Stimulated activated memory B cell treated with anti-CD40 and anti-IgM and Interleukin-4, amounts not matched to agents 10 μg/mL and 1 μg/mL and 100 μg/mL, for 72 hours (primary cell): Measurements from ENCODE around the gene OR5F1.

Experiments used
- ATAC-seq: fragments of 150-1000 bp; cut with Tn5 transposase; 2 replicates; pipeline ENCODE4 v1.10.0; 2021
- H3K27ac Mint-ChIP-seq: one replicate; pipeline ENCODE4 v1.8.0; 2022; ENCODE audit warnings: mild to moderate bottlenecking, mixed read lengths
- H3K27me3 Mint-ChIP-seq: one replicate; pipeline ENCODE4 v1.8.0; 2022; ENCODE audit warnings: mixed read lengths
- H3K36me3 Mint-ChIP-seq: one replicate; pipeline ENCODE4 v1.8.0; 2022; ENCODE audit warnings: mixed read lengths
- H3K4me1 Mint-ChIP-seq: one replicate; pipeline ENCODE4 v1.8.0; 2022; ENCODE audit warnings: mixed read lengths
- H3K4me3 Mint-ChIP-seq: one replicate; pipeline ENCODE4 v1.8.0; 2022; ENCODE audit warnings: mild to moderate bottlenecking, moderate library complexity, mixed read lengths
- H3K9me3 Mint-ChIP-seq: one replicate; pipeline ENCODE4 v1.8.0; 2022; ENCODE audit warnings: mixed read lengths

The OR5F1 gene

DNA sequence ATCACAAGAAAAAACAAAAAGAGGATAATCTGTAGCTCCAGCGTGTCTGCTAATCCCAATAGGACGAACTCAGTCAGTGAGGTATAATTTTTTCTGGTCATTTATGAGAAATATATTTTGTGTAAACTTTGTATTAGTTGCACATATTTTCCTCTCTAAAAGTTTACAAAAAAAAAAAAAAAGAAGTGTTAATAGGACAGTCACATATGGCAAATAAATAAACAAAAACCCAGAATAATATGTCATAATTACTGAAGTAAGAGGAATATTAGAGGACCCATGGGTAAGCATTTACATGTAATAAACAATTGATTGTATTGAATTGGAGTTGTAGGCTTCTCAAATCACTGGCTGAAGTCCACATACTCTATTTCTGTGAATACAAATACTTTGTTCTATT is at the start of gene OR5F1:
Gene OR5F1, minus strand, starts transcription at position 101 of the 400 bp plus-strand sequence. Its CDS starts 0 bp downstream, at position 101.
- ATAC-seq: no peak
- H3K27ac Mint-ChIP-seq: no peak within 1 kb of the TSS
- H3K4me1 Mint-ChIP-seq: no peaks in the 10 kb centered on the region
- H3K27me3 Mint-ChIP-seq: no peaks in the 10 kb centered on the region
- H3K9me3 Mint-ChIP-seq: peaks cover 8% of the 10 kb centered on the region
- no peak within 1 kb of the TSS for H3K4me3 Mint-ChIP-seq
- H3K36me3 Mint-ChIP-seq: no peaks in the 10 kb centered on the region

DNA sequence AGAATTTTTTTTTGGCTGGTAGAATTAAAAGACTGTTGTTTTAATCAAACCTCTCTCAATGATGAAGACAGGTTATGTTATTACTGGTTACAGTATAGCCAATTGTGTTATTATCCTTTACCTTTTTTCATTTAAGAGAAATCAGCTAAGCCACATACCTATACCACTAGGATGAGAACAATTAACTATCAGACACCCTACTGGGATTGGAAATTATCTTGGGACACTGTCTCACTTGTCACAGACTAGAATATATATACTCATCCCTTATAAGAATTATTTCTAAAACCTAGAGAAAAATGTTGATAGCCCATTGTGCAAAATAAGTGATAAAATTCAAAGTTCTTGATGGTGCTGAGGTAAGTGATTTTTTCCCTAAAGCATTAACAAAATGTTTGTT is 32.9 kb upstream of the OR5F1 start, which contains the start of gene OR5AS1:
Gene OR5AS1, plus strand, starts transcription at position 301 of the 400 bp plus-strand sequence. CDS start 2,765 bp downstream, outside the sequence.
- Mint-ChIP-seq H3K9me3 (peaks cover 5% of the 10 kb centered on the region), H3K36me3 (no peaks in the 10 kb centered on the region), H3K27me3 (no peaks in the 10 kb centered on the region), H3K4me3 (no peak within 1 kb of the TSS), H3K27ac (no peak within 1 kb of the TSS), H3K4me1 (no peaks in the 10 kb centered on the region)
- ATAC-seq: no peak

DNA sequence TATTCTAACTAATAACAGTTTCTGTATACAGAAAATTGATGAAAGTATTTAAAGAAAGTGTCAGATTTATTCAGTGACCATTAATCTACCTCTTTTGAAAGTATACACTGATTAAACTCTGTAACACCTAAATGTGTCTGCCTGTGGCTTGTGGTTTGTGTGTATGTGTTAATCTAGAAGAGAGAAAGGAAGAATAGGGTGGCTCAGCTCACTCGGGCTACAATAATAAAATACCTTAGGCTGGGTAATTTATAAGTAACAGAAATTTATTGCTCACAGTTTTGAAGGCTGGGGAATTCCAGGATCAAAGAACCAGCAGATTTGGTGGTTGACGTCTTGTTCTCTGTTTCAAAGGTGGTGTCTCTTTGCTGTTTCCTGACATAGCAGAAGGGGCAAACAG is 19.4 kb upstream of the OR5F1 start:
- Mint-ChIP-seq H3K27me3 (no peaks in the 10 kb centered on the region), H3K4me1 (no peaks in the 10 kb centered on the region), H3K4me3 (no peak overlapping the region), H3K9me3 (peaks cover 17% of the 10 kb centered on the region), H3K36me3 (no peaks in the 10 kb centered on the region), H3K27ac (no peak overlapping the region)
- ATAC-seq: no peak

DNA sequence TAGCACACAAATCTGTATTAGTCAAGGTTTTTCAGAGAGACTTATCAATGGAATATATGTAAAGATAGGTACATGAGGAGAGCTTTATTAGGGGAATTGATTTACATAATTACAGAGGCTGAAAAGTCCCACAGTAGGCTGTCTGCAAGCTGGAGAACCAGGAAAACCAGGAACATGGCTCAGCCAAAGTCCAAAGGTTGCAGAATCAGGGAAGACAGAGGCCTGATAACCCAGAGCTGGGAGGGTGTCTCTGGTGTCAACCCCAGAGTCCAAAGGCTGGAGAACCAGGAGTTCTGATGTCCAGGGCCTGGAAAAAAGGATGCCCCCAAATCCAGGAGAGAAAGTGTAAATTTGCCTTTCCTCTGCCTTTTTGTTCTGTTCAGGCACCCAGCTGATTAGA is 16.3 kb upstream of the OR5F1 start:
- Mint-ChIP-seq H3K27ac (no peak overlapping the region), H3K27me3 (no peaks in the 10 kb centered on the region), H3K9me3 (peaks cover 11% of the 10 kb centered on the region), H3K4me3 (no peak overlapping the region), H3K36me3 (no peaks in the 10 kb centered on the region), H3K4me1 (no peaks in the 10 kb centered on the region)
- no peak for ATAC-seq

DNA sequence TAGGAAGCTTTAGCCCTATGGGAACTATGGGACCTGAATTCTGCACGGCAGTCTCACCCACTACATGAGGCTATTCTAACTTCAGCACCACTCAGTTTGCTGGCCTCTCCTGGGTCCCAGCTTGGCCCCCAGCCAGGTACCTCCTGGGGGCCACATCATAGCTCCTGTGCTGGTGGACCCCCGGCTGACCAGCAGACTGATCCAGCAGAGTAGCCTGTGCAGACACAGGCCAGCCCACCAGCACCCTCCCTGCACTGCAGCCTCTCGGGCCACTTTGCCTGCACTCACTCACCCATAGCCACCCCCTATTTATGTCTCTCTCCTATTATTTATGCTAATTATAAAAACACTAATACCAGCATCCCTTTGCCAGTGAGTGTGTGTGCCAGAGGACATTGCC is 23.5 kb downstream of the OR5F1 start:
- ATAC-seq: no peak
- H3K4me3 Mint-ChIP-seq: no peak overlapping the region
- no peaks in the 10 kb centered on the region for H3K36me3 Mint-ChIP-seq
- H3K4me1 Mint-ChIP-seq: no peaks in the 10 kb centered on the region
- peaks cover 19% of the 10 kb centered on the region for H3K9me3 Mint-ChIP-seq
- H3K27me3 Mint-ChIP-seq: no peaks in the 10 kb centered on the region
- H3K27ac Mint-ChIP-seq: no peak overlapping the region

DNA sequence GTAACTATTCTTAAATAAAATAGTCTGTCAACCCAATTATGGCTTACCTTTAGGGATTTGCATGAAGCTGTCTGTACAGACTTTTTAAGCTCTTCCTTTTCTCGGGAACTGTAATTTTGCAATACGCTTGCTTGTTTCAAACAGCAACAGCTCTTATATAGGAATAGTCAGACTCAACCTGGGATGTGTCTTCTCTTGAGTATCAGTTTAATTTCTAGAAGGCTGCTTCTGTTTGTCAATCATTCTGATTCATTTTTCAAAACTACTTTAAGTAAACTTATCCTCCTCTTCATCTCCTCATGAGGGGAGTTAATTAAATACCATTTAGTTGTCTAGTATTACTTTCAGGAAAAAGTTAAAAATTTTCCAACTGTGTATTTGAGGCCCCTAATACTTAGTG is 24.6 kb downstream of the OR5F1 start, which contains the start of gene OR10AG1:
Gene OR10AG1, minus strand, starts transcription at position 101 of the 400 bp plus-strand sequence. Its CDS starts 38 bp downstream, at position 63.
- Mint-ChIP-seq H3K27me3 (no peaks in the 10 kb centered on the region), H3K27ac (no peak within 1 kb of the TSS), H3K36me3 (no peaks in the 10 kb centered on the region), H3K4me1 (no peaks in the 10 kb centered on the region), H3K9me3 (peaks cover 19% of the 10 kb centered on the region), H3K4me3 (no peak within 1 kb of the TSS)
- no peak for ATAC-seq

DNA sequence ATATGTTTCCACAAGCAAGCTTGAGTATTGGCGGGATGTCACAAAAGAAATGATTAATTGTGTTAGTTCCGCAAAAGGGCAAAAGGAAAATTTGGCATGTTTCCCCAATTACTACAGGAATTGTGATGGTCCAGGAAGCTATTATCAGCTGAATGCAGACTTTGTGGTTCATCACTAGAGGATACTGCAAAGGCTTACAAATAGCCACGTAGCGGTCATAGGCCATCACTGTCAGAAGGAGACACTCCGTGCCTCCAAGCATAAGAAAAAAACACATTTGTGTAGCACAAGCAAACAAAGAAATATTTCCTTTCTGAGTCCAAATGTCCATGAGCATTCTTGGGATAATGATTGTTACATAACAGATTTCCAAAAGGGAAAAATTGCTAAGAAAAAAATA is 26.5 kb downstream of the OR5F1 start:
- Mint-ChIP-seq H3K27me3 (no peaks in the 10 kb centered on the region), H3K9me3 (peaks cover 19% of the 10 kb centered on the region), H3K36me3 (no peaks in the 10 kb centered on the region), H3K27ac (no peak overlapping the region), H3K4me1 (no peaks in the 10 kb centered on the region), H3K4me3 (no peak overlapping the region)
- ATAC-seq: no peak

DNA sequence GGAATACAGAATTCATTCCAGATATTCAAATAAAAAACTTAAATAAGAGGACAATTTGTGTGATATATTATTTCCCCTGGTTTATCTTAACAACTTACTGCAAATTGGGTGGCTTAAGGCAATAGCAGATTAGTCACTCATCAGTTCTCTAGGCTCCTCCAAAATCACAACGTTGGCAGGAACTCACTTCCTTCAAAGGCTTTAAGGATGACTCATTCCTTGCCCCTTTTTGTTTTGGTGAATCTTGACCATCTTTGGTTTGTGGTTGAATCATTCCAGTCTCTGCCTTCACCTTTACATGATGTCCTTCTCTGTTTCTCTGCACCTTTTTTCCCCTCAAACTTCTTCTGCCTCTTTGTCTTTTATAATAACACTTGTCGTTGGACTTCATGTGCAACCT is 28.0 kb downstream of the OR5F1 start:
- H3K27ac Mint-ChIP-seq: no peak overlapping the region
- H3K27me3 Mint-ChIP-seq: no peaks in the 10 kb centered on the region
- H3K4me1 Mint-ChIP-seq: no peaks in the 10 kb centered on the region
- H3K4me3 Mint-ChIP-seq: no peak overlapping the region
- no peaks in the 10 kb centered on the region for H3K36me3 Mint-ChIP-seq
- no peak for ATAC-seq
- peaks cover 12% of the 10 kb centered on the region for H3K9me3 Mint-ChIP-seq

DNA sequence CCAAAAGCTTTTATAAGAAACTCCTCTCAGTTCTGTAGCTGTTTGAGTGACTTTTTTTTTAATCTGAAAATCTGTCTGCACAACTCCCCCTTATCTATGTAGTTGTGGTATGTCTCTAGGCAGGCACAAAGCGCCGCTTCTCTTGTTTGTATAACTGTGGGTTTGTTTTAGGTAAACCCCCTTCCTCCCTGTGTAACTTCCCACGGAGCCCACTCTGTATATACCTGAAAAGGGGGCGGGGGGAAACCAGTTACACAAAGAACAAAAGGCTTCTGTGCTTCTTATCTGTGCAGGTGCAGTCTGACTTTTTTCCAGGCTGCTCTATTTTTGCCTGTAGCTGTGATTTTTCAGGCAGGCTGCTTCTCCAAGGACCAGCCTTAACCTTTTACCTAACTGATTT is 37.9 kb downstream of the OR5F1 start:
- H3K4me1 Mint-ChIP-seq: no peaks in the 10 kb centered on the region
- no peak overlapping the region for H3K27ac Mint-ChIP-seq
- H3K27me3 Mint-ChIP-seq: no peaks in the 10 kb centered on the region
- no peaks in the 10 kb centered on the region for H3K36me3 Mint-ChIP-seq
- no peak overlapping the region for H3K4me3 Mint-ChIP-seq
- no peak for ATAC-seq
- H3K9me3 Mint-ChIP-seq: no peaks in the 10 kb centered on the region

DNA sequence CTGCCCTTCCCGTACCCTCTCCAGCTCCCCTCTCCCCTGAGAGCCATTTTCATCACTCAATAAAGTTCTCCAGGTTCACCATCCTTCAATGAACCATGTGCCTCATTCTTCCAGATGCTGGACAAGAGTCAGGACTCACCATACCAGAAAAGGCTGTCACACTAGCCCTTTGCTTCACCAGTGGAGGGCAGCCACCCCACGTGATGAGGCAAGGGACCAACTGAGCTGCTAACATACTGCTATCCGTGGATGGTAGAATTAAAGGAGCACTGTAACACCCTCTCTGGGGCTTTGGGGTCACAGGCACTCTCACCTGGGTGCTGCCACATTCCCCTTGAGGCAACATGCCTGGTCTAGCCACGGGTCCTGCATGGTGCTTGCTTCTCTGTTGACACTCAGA is 45.1 kb downstream of the OR5F1 start:
- Mint-ChIP-seq H3K27me3 (no peaks in the 10 kb centered on the region), H3K4me1 (no peaks in the 10 kb centered on the region), H3K9me3 (peaks cover 4% of the 10 kb centered on the region), H3K4me3 (no peak overlapping the region), H3K36me3 (no peaks in the 10 kb centered on the region), H3K27ac (no peak overlapping the region)
- ATAC-seq: no peak
